Ishikawa (cell line): ENCODE measurements around the gene UCP1.

ENCODE experiments used
- CEBPB ChIP-seq: IDR thresholded peaks from 2 replicates; pipeline ENCODE4 v1.6.1; 2012
- CREB1 ChIP-seq: IDR thresholded peaks from 2 replicates; pipeline ENCODE4 v1.6.1; 2012; ENCODE audit warnings: low read depth
- EGR1 ChIP-seq: IDR thresholded peaks from 2 replicates; pipeline ENCODE4 v1.6.1; 2012
- EP300 ChIP-seq: IDR thresholded peaks from 2 replicates; pipeline ENCODE4 v1.6.1; 2012; ENCODE audit warnings: borderline replicate concordance
- FOXM1 ChIP-seq: IDR thresholded peaks from 2 replicates; pipeline ENCODE4 v1.6.1; 2012; ENCODE audit warnings: low read depth, borderline replicate concordance
- NFIC ChIP-seq: IDR thresholded peaks from 2 replicates; pipeline ENCODE4 v1.6.1; 2012
- RAD21 ChIP-seq: IDR thresholded peaks from 2 replicates; pipeline ENCODE4 v1.6.1; 2012; ENCODE audit warnings: low read depth
- TAF1 ChIP-seq: IDR thresholded peaks from 2 replicates; pipeline ENCODE4 v1.6.1; 2012; ENCODE audit warnings: low read depth, mild to moderate bottlenecking
- TCF12 ChIP-seq: IDR thresholded peaks from 2 replicates; pipeline ENCODE4 v1.6.1; 2012; ENCODE audit warnings: low read depth
- TEAD4 ChIP-seq: IDR thresholded peaks from 2 replicates; pipeline ENCODE4 v1.6.1; 2012
- YY1 ChIP-seq: IDR thresholded peaks from 2 replicates; pipeline ENCODE4 v1.6.1; 2012; ENCODE audit warnings: low read depth
- ZBTB7A ChIP-seq: IDR thresholded peaks from 2 replicates; pipeline ENCODE4 v1.6.1; 2012; ENCODE audit warnings: low read depth
- TF ChIP-seq, protein P1 (sequence below): IDR thresholded peaks from 2 replicates; pipeline ENCODE4 v1.6.1; 2012; ENCODE audit warnings: low read depth, mild to moderate bottlenecking
- TF ChIP-seq, protein P2 (sequence below): IDR thresholded peaks from 2 replicates; pipeline ENCODE4 v1.6.1; 2012
- TF ChIP-seq, protein P3 (sequence below): IDR thresholded peaks from 2 replicates; pipeline ENCODE4 v1.6.1; 2012

The UCP1 gene

DNA sequence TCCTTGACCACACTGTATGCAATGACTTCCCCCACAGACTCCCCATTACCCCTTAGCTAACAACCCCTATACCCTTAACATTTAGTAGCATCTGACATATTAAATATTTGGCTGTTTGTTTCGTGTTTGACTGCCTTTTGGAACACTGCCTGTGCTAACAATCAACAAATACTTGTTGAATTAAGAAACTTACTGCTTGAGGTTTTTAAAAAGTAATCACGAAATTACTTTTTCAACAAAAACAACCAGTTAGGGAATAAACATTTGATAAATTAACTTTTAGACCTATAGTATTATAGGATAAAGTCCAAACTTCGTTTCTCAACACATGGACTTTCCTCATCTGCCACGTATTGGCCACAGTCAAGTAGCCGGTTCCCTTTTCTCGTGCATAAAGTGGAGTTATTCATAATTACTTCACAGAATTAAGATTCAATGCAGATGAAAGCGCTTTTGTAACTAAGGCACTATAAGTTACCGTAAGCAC is 45.3 kb downstream of the UCP1 start:
- TF ChIP-seq, protein P1, sequence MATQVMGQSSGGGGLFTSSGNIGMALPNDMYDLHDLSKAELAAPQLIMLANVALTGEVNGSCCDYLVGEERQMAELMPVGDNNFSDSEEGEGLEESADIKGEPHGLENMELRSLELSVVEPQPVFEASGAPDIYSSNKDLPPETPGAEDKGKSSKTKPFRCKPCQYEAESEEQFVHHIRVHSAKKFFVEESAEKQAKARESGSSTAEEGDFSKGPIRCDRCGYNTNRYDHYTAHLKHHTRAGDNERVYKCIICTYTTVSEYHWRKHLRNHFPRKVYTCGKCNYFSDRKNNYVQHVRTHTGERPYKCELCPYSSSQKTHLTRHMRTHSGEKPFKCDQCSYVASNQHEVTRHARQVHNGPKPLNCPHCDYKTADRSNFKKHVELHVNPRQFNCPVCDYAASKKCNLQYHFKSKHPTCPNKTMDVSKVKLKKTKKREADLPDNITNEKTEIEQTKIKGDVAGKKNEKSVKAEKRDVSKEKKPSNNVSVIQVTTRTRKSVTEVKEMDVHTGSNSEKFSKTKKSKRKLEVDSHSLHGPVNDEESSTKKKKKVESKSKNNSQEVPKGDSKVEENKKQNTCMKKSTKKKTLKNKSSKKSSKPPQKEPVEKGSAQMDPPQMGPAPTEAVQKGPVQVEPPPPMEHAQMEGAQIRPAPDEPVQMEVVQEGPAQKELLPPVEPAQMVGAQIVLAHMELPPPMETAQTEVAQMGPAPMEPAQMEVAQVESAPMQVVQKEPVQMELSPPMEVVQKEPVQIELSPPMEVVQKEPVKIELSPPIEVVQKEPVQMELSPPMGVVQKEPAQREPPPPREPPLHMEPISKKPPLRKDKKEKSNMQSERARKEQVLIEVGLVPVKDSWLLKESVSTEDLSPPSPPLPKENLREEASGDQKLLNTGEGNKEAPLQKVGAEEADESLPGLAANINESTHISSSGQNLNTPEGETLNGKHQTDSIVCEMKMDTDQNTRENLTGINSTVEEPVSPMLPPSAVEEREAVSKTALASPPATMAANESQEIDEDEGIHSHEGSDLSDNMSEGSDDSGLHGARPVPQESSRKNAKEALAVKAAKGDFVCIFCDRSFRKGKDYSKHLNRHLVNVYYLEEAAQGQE = no peak
- TF ChIP-seq, protein P2, sequence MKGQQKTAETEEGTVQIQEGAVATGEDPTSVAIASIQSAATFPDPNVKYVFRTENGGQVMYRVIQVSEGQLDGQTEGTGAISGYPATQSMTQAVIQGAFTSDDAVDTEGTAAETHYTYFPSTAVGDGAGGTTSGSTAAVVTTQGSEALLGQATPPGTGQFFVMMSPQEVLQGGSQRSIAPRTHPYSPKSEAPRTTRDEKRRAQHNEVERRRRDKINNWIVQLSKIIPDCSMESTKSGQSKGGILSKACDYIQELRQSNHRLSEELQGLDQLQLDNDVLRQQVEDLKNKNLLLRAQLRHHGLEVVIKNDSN = no peak
- TF ChIP-seq RAD21 = no peak
- TF ChIP-seq CEBPB = no peak
- no peak for TF ChIP-seq EGR1
- TF ChIP-seq NFIC = no peak
- no peak for TF ChIP-seq TEAD4
- no peak for TF ChIP-seq TAF1
- no peak for TF ChIP-seq TCF12
- TF ChIP-seq FOXM1 = no peak
- TF ChIP-seq YY1 = no peak
- TF ChIP-seq, protein P3, sequence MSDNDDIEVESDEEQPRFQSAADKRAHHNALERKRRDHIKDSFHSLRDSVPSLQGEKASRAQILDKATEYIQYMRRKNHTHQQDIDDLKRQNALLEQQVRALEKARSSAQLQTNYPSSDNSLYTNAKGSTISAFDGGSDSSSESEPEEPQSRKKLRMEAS = no peak
- TF ChIP-seq EP300 = no peak
- TF ChIP-seq ZBTB7A = no peak
- TF ChIP-seq CREB1 = no peak

DNA sequence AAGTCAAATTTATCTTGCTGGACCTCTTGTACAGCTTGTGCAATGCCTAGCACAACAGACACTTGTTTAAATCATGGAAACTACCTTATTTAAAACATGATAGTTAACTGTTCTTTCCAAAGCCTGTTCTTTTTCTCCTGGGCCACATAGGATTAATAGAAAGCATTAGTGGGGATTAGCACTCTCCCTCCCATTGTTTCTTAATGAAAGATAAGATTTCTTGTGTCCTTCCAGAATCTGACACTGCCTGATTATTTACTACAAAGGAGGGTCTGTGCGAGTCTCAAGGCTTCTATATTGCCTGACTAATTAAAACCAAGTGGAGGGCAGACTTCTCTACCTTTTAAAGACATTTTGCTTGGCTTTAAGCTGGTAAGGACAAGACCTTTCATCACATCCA is 53.3 kb downstream of the UCP1 start:
- TF ChIP-seq FOXM1 (no peak), YY1 (no peak), EGR1 (no peak), TAF1 (no peak), CEBPB (no peak), EP300 (no peak), TEAD4 (no peak), TCF12 (no peak), RAD21 (no peak), CREB1 (no peak), ZBTB7A (no peak), NFIC (no peak)
- TF ChIP-seq, protein P2 = no peak
- TF ChIP-seq, protein P3 = no peak
- TF ChIP-seq, protein P1 = no peak
